GOT3 (cell line): ENCODE data around the gene S100A4.

ENCODE experiments used
- DNase-seq: peaks from one replicate; lab custom pipeline; 2025; ENCODE audit warnings: mixed read lengths; lab: John Stamatoyannopoulos, UW

S100A4 gene

GRCh38 chr1:153507926-153508583 is 37.6 kb downstream of the S100A4 start:
- DNase-seq: no peak

GRCh38 chr1:153506831-153507413 is 38.7 kb downstream of the S100A4 start:
- DNase-seq: peak; percentile 53

GRCh38 chr1:153506386-153506785 is 39.2 kb downstream of the S100A4 start:
- DNase-seq: no peak

GRCh38 chr1:153505576-153505975 is 40.0 kb downstream of the S100A4 start:
- no peak for DNase-seq

GRCh38 chr1:153503766-153504165 is 41.8 kb downstream of the S100A4 start:
- DNase-seq: no peak

- DNase-seq: no peak
Observed at GRCh38 chr1:153498746-153499145, 46.9 kb downstream of the S100A4 start.

- DNase-seq: no peak
Observed at GRCh38 chr1:153495536-153495935, 50.1 kb downstream of the S100A4 start.

- no peak for DNase-seq
Observed at GRCh38 chr1:153494976-153495535, 50.5 kb downstream of the S100A4 start.
